IgD-negative memory B cell (primary cell): ENCODE data around the gene FGF14. TPM values are rescaled to one million over a fixed set of nuclear protein-coding genes. Genes with fewer than 3 reads are reported as not detected.

Experiments used
- H3K27ac Mint-ChIP-seq, 3 donors: one replicate each; pipeline ENCODE4 v1.8.0; 2020 to 2022; ENCODE audit warnings: mild to moderate bottlenecking in 3 of 3, mixed read lengths in 3 of 3, moderate library complexity in 1 of 3
- H3K27me3 Mint-ChIP-seq: one replicate; pipeline ENCODE4 v1.8.0; 2021; ENCODE audit warnings: mixed read lengths
- H3K36me3 Mint-ChIP-seq: one replicate; pipeline ENCODE4 v1.8.0; 2020; ENCODE audit warnings: mild to moderate bottlenecking, mixed read lengths
- H3K4me1 Mint-ChIP-seq, 3 donors: one replicate each; pipeline ENCODE4 v1.8.0; 2020 to 2022; ENCODE audit warnings: mixed read lengths in 3 of 3, mild to moderate bottlenecking in 1 of 3
- H3K4me3 Mint-ChIP-seq, 4 donors: one replicate each; pipeline ENCODE4 v1.8.0; 2020 to 2022; ENCODE audit warnings: mild to moderate bottlenecking in 4 of 4, mixed read lengths in 4 of 4, moderate library complexity in 3 of 4
- H3K9me3 Mint-ChIP-seq, 3 donors: one replicate each; pipeline ENCODE4 v1.8.0; 2020 to 2021; ENCODE audit warnings: mixed read lengths in 3 of 3, mild to moderate bottlenecking in 1 of 3
- polyA plus RNA-seq: library from polyadenylated mRNA; unstranded; fragments of 300-500 nt; fragmentation: Illumina TruSeq; gene quantifications from one replicate; pipeline ENCODE4 v1.2.3, GENCODE V29; 2021

Gene FGF14
- polyA plus RNA-seq: not detected

- H3K4me1 Mint-ChIP-seq: peaks cover 7 to 24% (median 23%) of the 10 kb centered on the region in 3 donors
- H3K4me3 Mint-ChIP-seq: peak within 1 kb of the TSS; percentile 27 to 87 (median 76)
- H3K27me3 Mint-ChIP-seq: peaks cover 43% of the 10 kb centered on the region
- peaks cover 2% of the 10 kb centered on the region for H3K36me3 Mint-ChIP-seq
- H3K27ac Mint-ChIP-seq: peak within 1 kb of the TSS in 2 of 3 donors; percentile 29 to 67
- peaks cover 0 to 1% (median 0%) of the 10 kb centered on the region in 3 donors for H3K9me3 Mint-ChIP-seq
These were observed at the start of gene FGF14 for GRCh38 chr13:102401766-102402165. FGF14 (minus strand) TSS chr13:102402048.

- Mint-ChIP-seq H3K4me1 (no peaks in the 10 kb centered on the region), H3K27ac (no peak overlapping the region), H3K4me3 (peak overlapping the region in 1 of 4 donors; percentile 14), H3K36me3 (no peaks in the 10 kb centered on the region), H3K9me3 (peaks cover 8 to 16% (median 8%) of the 10 kb centered on the region in 3 donors), H3K27me3 (peaks cover 18% of the 10 kb centered on the region)
These were observed 41.4 kb upstream of the FGF14 start for GRCh38 chr13:102443249-102443648.

- Mint-ChIP-seq H3K27ac (no peak overlapping the region), H3K27me3 (peaks cover 18% of the 10 kb centered on the region), H3K4me1 (no peaks in the 10 kb centered on the region), H3K9me3 (peaks cover 4 to 10% (median 8%) of the 10 kb centered on the region in 3 donors), H3K4me3 (no peak overlapping the region), H3K36me3 (no peaks in the 10 kb centered on the region)
These were observed 39.2 kb upstream of the FGF14 start for GRCh38 chr13:102441085-102441484.

GRCh38 chr13:102440259-102440936 is 38.5 kb upstream of the FGF14 start:
- Mint-ChIP-seq H3K4me3 (no peak overlapping the region), H3K4me1 (no peaks in the 10 kb centered on the region), H3K27me3 (peaks cover 20% of the 10 kb centered on the region), H3K9me3 (peaks cover 4 to 10% (median 8%) of the 10 kb centered on the region in 3 donors), H3K27ac (no peak overlapping the region), H3K36me3 (no peaks in the 10 kb centered on the region)

- Mint-ChIP-seq H3K27ac (no peak overlapping the region), H3K4me3 (no peak overlapping the region), H3K27me3 (no peaks in the 10 kb centered on the region), H3K4me1 (no peaks in the 10 kb centered on the region), H3K9me3 (peaks cover 10 to 24% (median 16%) of the 10 kb centered on the region in 3 donors), H3K36me3 (no peaks in the 10 kb centered on the region)
These were observed 20.8 kb upstream of the FGF14 start for GRCh38 chr13:102422690-102423089.

- no peak overlapping the region for H3K4me3 Mint-ChIP-seq
- no peak overlapping the region for H3K27ac Mint-ChIP-seq
- H3K36me3 Mint-ChIP-seq: peaks cover 2% of the 10 kb centered on the region
- H3K4me1 Mint-ChIP-seq: peaks cover 5 to 18% (median 14%) of the 10 kb centered on the region in 3 donors
- H3K9me3 Mint-ChIP-seq: peaks cover 0 to 5% (median 0%) of the 10 kb centered on the region in 3 donors
- H3K27me3 Mint-ChIP-seq: peaks cover 34% of the 10 kb centered on the region
These were observed 3.8 kb upstream of the FGF14 start for GRCh38 chr13:102405499-102406100.

- H3K27me3 Mint-ChIP-seq: peaks cover 38% of the 10 kb centered on the region
- peak overlapping the region in 2 of 3 donors; percentile 29 to 67 for H3K27ac Mint-ChIP-seq
- peak overlapping the region in 2 of 4 donors; percentile 43 to 65 for H3K4me3 Mint-ChIP-seq
- H3K9me3 Mint-ChIP-seq: peaks cover 0 to 1% (median 0%) of the 10 kb centered on the region in 3 donors
- H3K4me1 Mint-ChIP-seq: peaks cover 7 to 24% (median 23%) of the 10 kb centered on the region in 3 donors
- H3K36me3 Mint-ChIP-seq: peaks cover 2% of the 10 kb centered on the region
These were observed 442 bp upstream of the FGF14 start for GRCh38 chr13:102402290-102402689.

GRCh38 chr13:102401265-102401664 is 583 bp downstream of the FGF14 start:
- Mint-ChIP-seq H3K36me3 (peaks cover 2% of the 10 kb centered on the region), H3K9me3 (peaks cover 0 to 1% (median 0%) of the 10 kb centered on the region in 3 donors), H3K4me1 (peaks cover 7 to 24% (median 23%) of the 10 kb centered on the region in 3 donors), H3K27ac (peak overlapping the region in 1 of 3 donors; percentile 29), H3K4me3 (peak overlapping the region; percentile 27 to 87 (median 76)), H3K27me3 (peaks cover 43% of the 10 kb centered on the region)

- Mint-ChIP-seq H3K27me3 (peaks cover 43% of the 10 kb centered on the region), H3K4me1 (peaks cover 7 to 24% (median 23%) of the 10 kb centered on the region in 3 donors), H3K27ac (no peak overlapping the region), H3K4me3 (peak overlapping the region; percentile 27 to 87 (median 77)), H3K36me3 (peaks cover 2% of the 10 kb centered on the region), H3K9me3 (peaks cover 0 to 1% (median 0%) of the 10 kb centered on the region in 3 donors)
These were observed 1.1 kb downstream of the FGF14 start for GRCh38 chr13:102400675-102401145.

GRCh38 chr13:102399791-102400674 is 1.8 kb downstream of the FGF14 start:
- Mint-ChIP-seq H3K4me3 (peak overlapping the region; percentile 66 to 87 (median 70)), H3K27me3 (peaks cover 43% of the 10 kb centered on the region), H3K27ac (peak overlapping the region in 1 of 3 donors; percentile 4), H3K4me1 (peaks cover 7 to 24% (median 23%) of the 10 kb centered on the region in 3 donors), H3K9me3 (no peaks in the 10 kb centered on the region), H3K36me3 (peaks cover 2% of the 10 kb centered on the region)

GRCh38 chr13:102395939-102396338 is 5.9 kb downstream of the FGF14 start:
- H3K4me3 Mint-ChIP-seq: peak overlapping the region in 1 of 4 donors; percentile 95
- no peaks in the 10 kb centered on the region for H3K36me3 Mint-ChIP-seq
- peaks cover 25% of the 10 kb centered on the region for H3K27me3 Mint-ChIP-seq
- H3K27ac Mint-ChIP-seq: peak overlapping the region in 1 of 3 donors; percentile 87
- H3K4me1 Mint-ChIP-seq: peaks cover 3 to 20% (median 12%) of the 10 kb centered on the region in 3 donors
- no peaks in the 10 kb centered on the region for H3K9me3 Mint-ChIP-seq

- Mint-ChIP-seq H3K9me3 (no peaks in the 10 kb centered on the region), H3K27ac (peak overlapping the region in 2 of 3 donors; percentile 80 to 87), H3K4me1 (peaks cover 3 to 19% (median 6%) of the 10 kb centered on the region in 3 donors), H3K36me3 (no peaks in the 10 kb centered on the region), H3K27me3 (peaks cover 19% of the 10 kb centered on the region), H3K4me3 (peak overlapping the region; percentile 85 to 95 (median 93))
These were observed 6.7 kb downstream of the FGF14 start for GRCh38 chr13:102395174-102395573.

GRCh38 chr13:102394158-102395053 is 7.4 kb downstream of the FGF14 start:
- Mint-ChIP-seq H3K36me3 (no peaks in the 10 kb centered on the region), H3K27me3 (peaks cover 13% of the 10 kb centered on the region), H3K27ac (peak overlapping the region; percentile 80 to 87 (median 84)), H3K9me3 (no peaks in the 10 kb centered on the region), H3K4me3 (peak overlapping the region; percentile 85 to 95 (median 93)), H3K4me1 (peaks cover 2 to 15% (median 4%) of the 10 kb centered on the region in 3 donors)
